C1 segment of cervical spinal cord (tissue), 14 donors: Measurements from ENCODE around the gene CCDC74B.
"Not testable (repeated sequence)": the region's sequence is repeated elsewhere in the genome, so short reads cannot be mapped to it uniquely, and the experiment has no call there.

Experiments
- DNase-seq, 14 donors: peaks; one replicate each; lab custom pipeline; 2025; lab: John Stamatoyannopoulos, UW

CCDC74B gene

GRCh38 chr2:130150181-130151144, 5.6 kb upstream of the CCDC74B start:
- no peak for DNase-seq

DNA sequence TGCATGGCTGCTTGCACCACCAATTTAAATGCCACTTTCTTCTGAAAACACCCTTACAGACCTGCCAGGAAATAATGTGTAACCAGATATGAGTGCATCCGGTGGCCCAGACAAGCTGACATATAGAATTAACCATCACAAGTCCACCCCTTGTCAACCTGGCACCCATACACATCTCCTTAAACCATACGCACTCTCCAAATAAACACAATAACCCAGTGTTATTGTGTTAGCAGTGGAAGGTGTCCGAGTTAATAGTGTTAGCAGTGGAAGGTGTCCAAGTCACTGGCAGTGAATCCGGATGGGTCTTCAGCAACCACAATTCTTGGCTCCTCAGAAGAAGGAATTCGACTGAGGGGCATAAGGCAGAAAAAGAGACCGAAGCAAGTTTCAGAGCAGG, 3.6 kb upstream of the CCDC74B start:
- not testable (repeated sequence) for DNase-seq

- not testable (repeated sequence) for DNase-seq
Measured at GRCh38 chr2:130143266-130144039, 1.5 kb downstream of the CCDC74B start.

- not testable (repeated sequence) for DNase-seq
Measured at GRCh38 chr2:130142396-130143265, 2.3 kb downstream of the CCDC74B start.

DNA sequence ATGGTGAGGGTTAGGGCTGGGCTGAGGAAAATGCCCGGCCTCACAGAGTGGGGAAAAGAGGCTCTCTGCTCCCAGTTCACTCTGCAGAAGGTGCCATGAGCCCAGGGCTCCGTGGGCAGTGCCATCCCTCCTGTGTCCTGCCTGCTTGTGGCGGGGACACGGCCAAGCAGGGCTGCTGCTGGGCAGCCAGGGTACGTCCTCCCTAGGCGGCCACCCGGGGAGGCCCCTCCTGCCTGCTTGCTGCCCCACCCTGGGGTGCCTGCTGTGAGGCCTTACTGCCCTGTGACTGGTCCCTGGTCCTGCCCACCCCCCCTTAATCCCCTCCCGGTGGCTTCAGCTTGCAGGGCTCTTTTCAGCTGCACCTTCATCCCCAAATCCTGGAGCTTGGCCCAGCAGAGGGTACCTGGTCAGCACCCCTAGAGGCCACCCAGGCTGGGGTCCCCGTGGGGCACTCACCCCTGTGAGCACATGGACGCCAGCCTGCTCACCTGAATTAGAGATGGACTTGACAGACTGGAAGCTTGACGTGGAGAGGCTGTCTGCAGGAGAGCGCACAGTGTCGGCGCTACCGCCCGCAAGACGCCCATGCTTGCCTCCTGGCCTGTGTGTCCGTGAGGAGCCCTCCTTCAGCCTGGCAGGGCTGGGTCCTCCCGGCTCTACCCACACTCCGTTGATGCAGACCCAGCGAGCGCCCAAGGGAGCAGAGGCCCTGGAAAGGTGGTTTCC, 3.1 kb downstream of the CCDC74B start:
- DNase-seq, result not testable (repeated sequence)

DNA sequence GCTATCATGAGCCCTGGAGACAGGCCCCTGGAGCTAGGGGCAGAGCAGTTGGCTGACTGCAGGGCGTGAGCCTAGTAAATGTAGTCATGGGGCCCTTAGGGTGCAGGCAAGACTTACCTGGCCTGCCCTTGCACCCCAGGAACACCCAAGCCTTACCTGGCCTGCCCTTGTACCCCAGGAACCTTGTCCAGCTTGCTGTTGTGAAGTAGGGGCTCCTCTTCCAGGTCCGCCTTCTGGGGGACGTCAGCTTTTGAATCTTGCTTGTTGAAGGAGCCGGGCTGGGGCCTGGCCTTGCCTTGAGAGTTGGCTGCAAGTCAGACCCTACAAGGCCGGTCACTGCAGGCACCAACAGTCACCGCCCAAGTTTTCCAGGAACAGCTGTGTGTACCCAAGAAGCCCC, 3.9 kb downstream of the CCDC74B start:
- DNase-seq, result not testable (repeated sequence)

GRCh38 chr2:130140516-130140915, 4.4 kb downstream of the CCDC74B start:
- not testable (repeated sequence) for DNase-seq

DNA sequence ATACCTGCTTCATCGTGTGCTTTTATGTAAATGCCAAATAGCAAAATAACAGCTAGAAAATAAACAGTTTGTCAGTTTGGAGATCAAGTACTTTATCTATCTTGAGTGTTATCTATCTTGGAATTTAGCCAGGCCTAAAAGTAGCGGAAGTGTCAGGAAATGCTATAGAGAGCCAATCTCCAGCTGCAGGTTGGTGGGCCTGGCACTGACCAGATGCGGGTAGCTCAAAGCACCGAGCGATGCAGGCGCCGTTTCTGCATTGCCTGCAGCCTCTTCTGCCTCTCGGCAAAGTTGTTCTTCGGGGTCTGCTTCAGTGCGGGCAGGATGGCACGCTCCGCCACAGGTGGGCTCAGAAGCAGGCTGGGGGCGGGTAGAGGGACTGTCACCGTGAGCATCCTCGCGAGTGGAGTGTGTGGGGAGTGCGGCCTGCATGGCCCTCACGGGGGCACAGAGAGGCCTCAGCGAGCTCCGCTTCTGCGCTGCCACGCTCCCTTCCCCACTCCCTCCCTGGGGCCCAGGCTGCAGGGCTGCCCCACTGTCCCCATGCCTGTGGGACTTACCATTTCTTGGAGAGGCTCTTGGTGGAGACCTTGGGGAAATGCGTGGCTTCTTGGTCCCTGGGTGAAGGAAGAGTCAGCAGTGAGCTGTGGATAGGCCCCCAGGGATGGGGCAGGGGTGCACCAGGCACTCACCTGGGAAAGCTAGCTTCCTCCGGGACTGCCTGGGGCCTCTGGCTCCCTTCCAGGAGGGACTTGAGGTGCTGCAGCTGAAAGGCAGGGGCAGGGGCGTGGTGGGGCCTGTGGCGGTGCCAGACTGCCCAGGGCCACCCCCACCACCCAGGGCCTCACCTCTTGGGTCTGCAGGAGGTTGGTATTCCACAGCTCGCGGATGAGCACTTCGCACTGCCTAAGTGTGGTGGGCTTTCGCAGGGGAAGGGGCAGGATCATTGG, 5.3 kb downstream of the CCDC74B start:
- DNase-seq, result not testable (repeated sequence)

- not testable (repeated sequence) for DNase-seq
Measured at GRCh38 chr2:130138841-130139251, 6.1 kb downstream of the CCDC74B start.

DNA sequence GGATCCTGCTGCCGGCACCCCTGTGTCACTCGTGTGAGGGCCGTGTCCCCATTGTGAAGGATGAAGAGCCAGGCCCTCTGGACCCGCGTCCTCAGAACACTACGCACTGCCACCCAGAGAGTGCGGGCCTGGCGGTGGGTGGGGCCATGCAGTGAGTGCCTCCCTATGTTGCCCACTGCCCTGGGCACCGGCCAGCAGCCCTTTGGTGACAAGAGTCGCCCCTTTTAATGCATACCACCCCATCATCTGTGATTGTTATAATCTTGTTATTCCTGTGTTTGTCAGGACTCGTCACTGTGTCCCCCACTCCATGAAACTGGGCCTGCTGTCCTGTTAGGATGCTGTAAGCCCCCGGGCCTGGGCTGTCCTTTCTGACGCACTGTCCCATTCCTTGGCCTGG, 6.6 kb downstream of the CCDC74B start:
- DNase-seq, result not testable (repeated sequence)

- not testable (repeated sequence) for DNase-seq
Measured at GRCh38 chr2:130137118-130137517, 7.8 kb downstream of the CCDC74B start.

DNA sequence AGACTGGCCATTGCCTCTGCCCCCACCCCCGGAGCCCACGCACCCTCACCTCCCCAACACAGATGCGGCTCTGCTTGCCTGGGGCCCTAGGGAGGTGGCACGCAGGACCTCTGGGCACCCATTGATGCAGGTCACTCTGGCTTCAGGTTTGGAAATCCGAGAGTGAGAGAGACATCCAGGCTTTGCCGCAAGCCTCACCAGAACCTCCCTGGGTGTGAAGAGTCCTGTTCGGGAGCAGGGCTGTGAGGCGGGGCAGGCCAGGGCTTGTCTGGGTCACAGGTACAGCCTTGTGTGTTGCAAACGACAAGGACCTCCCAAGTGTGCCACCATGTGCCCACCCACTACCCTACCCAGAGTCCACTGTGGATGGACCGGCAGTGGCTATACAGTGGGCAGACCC, 8.4 kb downstream of the CCDC74B start:
- DNase-seq, result not testable (repeated sequence)

GRCh38 chr2:130135692-130136541, 9.0 kb downstream of the CCDC74B start:
- no peak for DNase-seq

DNA sequence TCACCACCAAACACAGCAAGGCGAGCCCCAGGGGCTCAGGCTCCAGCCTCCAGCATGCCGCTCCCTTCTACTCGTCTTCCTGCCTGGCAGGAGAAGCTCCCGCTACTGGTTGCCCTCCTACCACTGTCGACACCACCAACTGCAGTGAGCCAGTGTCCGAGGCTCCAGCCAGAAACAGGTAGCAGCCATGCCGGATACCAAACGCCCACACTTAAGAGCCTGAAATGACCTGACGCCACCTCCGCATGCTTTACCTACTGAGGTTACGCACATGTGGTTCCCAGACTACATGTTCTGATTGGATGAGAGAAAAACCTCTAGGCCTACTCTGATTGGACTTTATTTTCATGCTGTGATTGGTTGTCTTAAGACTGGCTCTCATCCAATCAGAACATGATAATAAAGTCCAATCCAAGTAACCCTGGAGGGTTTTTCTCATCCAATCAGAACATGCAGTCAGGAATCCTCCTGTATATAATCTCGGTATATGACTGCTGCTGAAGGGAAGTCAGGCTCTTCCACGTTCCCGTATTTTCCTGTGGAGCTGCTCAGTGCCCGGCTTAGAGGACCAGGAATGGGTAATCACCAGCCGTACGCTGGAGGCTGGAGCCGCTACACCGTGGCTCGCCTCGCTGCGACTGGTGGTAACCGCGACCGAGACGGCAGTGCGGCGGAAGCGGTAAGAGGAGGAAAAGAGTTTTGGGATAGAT, 15.6 kb downstream of the CCDC74B start, which contains the start of gene POTEF:
Gene POTEF (minus strand): TSS at position 103 of the 710 bp plus-strand sequence. CDS start 8,707 bp downstream, outside the sequence.
- DNase-seq, result not testable (repeated sequence)

DNA sequence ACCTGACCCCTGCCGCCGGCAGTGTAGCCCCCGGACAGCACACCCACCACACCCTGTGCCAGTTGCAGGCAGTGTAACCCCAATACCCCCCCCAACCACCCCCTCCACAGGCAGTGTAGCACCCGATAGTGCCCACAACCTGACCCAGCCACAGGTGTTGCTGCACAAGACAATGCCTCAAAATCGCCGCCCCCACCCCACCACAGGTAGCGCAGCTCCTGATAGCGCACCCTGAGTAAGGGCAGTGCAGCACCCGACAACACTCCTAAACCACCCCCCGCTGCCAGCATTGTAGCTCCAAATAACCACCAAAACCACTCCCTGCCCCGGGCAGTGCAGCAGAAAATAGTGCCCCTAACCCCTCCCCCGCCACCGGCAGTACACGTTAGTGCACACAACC, 16.4 kb downstream of the CCDC74B start:
- not testable (repeated sequence) for DNase-seq

GRCh38 chr2:130127726-130128125, 17.2 kb downstream of the CCDC74B start:
- DNase-seq, result not testable (repeated sequence)

DNA sequence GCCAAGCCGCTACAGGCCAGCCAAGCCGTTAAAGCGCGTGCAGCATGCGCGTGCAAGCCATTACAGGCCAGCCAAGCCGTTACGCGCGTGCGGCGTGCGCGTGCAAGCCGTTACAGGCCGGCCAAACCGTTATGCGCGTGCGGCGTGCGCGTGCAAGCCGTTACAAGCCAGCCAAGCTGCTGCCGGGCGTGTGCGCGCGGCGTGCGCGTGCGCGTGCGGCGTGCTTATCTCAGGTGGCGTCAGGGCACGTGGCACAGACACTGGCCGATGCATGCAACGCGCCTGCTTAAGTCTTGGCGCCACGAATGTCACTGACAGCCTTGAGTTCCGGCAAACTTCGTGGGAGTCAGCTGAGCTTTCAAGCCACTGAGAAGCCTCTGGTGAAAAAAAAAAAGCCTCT, 24.0 kb downstream of the CCDC74B start:
- DNase-seq, result not testable (repeated sequence)
